BE2C (cell line): ENCODE results near the gene DOHH.

Experiments
- DNase-seq: peaks from one replicate; pipeline ENCODE4 v3.0.0-alpha.2; 2020
- H3K27me3 ChIP-seq: fragments of 250-450 bp; sonication (Bioruptor Pico); 2 replicates; pipeline ENCODE4 v1.5.1; 2020; ENCODE audit warnings: mild to moderate bottlenecking
- H3K36me3 ChIP-seq: fragments of 250-450 bp; sonication (Bioruptor Pico); 2 replicates; pipeline ENCODE4 v1.5.1; 2020; ENCODE audit warnings: mild to moderate bottlenecking
- H3K4me1 ChIP-seq: fragments of 250-450 bp; sonication (Bioruptor Pico); 2 replicates; pipeline ENCODE4 v1.5.1; 2020
- H3K4me3 ChIP-seq: 2 replicates; pipeline ENCODE4 v1.5.1; 2011; ENCODE audit warnings: low read depth, low read length
- H3K9me3 ChIP-seq: fragments of 250-450 bp; sonication (Bioruptor Pico); 2 replicates; pipeline ENCODE4 v1.5.1; 2020
- TF ChIP-seq, protein P1 (sequence below): IDR thresholded peaks from 2 replicates; pipeline ENCODE4 v1.5.1; 2012; ENCODE audit warnings: mild to moderate bottlenecking, low read depth, low read length

Gene DOHH

DNA sequence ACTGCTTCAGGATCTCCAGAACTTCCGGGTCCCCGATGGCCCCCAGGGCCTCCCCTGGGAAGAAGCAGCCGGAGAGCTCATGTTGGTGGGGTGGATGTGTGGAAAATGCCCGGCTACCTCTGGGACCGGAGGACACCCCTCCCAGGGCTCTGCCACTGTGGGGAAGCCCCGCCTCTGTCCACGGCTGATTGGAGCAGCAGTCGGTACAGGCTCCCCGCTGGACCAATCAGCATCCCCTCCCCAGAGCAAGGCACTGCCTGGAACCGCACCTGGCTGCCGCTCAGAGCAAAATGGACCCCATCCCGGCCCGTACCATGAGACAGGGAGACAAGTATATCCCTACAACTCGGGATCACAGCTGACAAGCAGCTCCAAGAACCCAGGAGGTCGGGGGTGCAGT is 6.4 kb downstream of the DOHH start:
- TF ChIP-seq, protein P1, sequence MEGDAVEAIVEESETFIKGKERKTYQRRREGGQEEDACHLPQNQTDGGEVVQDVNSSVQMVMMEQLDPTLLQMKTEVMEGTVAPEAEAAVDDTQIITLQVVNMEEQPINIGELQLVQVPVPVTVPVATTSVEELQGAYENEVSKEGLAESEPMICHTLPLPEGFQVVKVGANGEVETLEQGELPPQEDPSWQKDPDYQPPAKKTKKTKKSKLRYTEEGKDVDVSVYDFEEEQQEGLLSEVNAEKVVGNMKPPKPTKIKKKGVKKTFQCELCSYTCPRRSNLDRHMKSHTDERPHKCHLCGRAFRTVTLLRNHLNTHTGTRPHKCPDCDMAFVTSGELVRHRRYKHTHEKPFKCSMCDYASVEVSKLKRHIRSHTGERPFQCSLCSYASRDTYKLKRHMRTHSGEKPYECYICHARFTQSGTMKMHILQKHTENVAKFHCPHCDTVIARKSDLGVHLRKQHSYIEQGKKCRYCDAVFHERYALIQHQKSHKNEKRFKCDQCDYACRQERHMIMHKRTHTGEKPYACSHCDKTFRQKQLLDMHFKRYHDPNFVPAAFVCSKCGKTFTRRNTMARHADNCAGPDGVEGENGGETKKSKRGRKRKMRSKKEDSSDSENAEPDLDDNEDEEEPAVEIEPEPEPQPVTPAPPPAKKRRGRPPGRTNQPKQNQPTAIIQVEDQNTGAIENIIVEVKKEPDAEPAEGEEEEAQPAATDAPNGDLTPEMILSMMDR, result no peak
- peak; percentile 63 for DNase-seq

DNA sequence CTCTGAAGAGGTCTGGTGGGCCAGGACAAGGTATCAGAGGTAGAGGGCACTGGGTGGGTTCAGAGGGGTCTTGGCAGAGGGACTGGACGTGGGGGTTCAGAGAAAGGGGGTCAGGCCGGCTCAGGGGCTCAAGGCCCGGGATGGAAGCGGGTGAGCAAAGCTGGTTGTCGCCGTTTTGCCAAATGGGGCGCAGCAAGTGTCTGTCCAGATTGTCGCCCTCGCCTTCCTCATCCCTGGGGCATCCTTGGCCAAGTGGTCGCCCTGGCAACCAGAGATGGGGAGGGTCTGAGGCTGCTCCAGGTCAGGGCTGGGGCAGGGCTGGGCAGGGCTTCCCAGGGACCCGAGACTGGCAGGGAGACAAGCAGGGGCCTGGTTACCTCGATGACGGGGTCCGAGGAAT is 6.8 kb downstream of the DOHH start:
- peaks cover 54% of the 10 kb centered on the region for H3K36me3 ChIP-seq
- TF ChIP-seq, protein P1, result no peak
- no peak for DNase-seq

More for the DNA sequence above, 6.4 kb downstream of the DOHH start:
- peaks cover 54% of the 10 kb centered on the region for H3K36me3 ChIP-seq
- H3K9me3 ChIP-seq, result no peaks in the 10 kb centered on the region
- no peaks in the 10 kb centered on the region for H3K4me1 ChIP-seq
- H3K27me3 ChIP-seq, result no peaks in the 10 kb centered on the region
- no peak overlapping the region for H3K4me3 ChIP-seq

DNA sequence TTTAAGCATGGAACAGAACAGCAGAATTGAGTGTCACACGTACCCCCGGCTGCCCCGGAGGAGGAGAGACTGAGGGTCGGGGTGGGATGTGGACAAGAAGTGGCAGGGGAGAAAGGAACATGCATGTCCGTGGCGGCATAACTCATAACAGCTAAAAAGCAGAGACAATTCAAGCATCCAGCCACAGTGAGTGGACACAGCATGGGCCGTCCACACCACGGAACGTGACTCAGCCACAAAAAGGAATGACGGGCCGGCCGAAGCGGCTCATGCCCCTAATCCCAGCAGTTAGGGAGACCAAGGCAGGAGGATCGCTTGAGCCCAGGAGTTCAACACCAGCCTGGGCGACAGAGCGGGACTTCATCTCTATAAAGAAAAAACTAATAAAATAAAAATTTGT is 7.6 kb downstream of the DOHH start:
- H3K4me1 ChIP-seq, result no peaks in the 10 kb centered on the region
- peaks cover 52% of the 10 kb centered on the region for H3K36me3 ChIP-seq
- TF ChIP-seq, protein P1, result no peak
- no peaks in the 10 kb centered on the region for H3K9me3 ChIP-seq
- no peaks in the 10 kb centered on the region for H3K27me3 ChIP-seq
- DNase-seq, result no peak
- H3K4me3 ChIP-seq, result no peak overlapping the region

More for the DNA sequence above, 6.8 kb downstream of the DOHH start:
- H3K9me3 ChIP-seq, result no peaks in the 10 kb centered on the region
- H3K27me3 ChIP-seq, result no peaks in the 10 kb centered on the region
- no peak overlapping the region for H3K4me3 ChIP-seq
- H3K4me1 ChIP-seq, result no peaks in the 10 kb centered on the region

DNA sequence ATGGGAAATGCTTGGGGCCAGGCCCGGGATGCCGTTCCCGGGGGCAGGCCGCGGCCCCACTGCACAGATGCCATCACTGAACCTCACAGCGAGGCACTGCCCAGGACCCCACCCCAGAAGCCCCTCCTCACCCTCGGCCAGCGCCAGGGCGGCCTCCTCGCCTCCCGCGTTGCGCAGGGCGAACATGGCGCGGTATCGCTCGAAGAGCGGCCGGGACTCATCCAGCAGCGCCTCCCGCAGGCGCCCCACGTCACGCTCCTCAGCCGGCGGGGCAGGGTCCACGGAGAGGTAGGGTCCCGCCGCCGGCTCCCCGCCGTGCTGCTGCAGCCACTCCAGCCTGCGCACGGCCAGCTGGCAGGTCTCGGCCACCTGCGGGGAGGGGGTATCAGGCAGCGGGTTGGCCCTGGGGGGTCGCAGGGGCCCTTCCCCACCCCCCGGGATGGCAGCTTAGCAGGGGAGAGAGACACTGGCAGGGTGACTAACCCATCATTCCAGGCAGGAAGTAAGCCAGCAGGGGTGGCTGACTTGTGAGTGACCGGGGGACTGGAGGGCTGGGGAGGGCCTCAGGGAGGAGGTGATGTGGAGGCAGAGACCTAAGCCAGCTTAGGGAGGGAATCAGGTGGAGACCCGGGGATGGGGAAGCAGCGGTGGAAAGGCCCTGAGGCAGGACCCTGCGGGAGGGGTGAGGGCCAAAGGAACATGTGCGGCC is 8.2 kb downstream of the DOHH start:
- Histone ChIP-seq H3K36me3 (peaks cover 52% of the 10 kb centered on the region), H3K9me3 (no peaks in the 10 kb centered on the region), H3K4me1 (no peaks in the 10 kb centered on the region), H3K4me3 (no peak overlapping the region), H3K27me3 (no peaks in the 10 kb centered on the region)
- DNase-seq, result no peak
- TF ChIP-seq, protein P1, result no peak

DNA sequence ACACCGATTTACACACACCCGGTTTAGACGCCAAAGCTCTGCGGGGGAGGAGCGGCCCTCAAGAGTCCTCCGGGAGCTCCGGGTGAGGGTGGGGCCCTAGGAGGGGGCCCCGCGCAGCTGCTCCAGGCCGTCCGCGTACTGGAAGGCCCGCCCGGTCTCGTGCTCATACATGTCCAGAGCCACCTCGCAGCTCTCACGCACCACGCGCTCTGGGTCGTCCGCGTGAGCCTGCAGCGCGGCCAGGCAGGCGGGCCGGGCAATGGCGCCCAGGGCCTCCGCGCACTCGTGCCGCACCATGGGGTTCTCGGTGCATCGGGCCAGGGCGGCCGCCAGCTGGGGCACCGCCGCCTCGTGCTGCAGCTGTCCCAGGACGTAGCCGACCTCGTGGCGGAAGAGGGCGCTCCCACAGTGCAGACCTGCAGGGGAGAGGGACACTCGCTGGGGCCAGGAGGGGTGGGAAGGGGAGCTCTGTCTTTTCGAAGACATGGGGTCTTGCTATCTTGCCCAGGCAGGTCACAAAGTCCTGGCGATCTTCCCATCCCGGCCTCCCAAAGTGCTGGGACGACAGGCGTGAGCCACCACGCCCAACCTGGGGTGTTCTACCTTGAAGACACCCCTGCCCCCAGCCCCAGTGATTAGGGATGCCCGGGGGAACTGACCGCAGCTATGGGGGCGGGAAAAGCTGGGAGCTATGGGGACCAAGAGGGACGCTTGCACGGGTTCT is 8.9 kb downstream of the DOHH start:
- Histone ChIP-seq H3K36me3 (peaks cover 46% of the 10 kb centered on the region), H3K9me3 (no peaks in the 10 kb centered on the region), H3K4me3 (no peak overlapping the region), H3K4me1 (no peaks in the 10 kb centered on the region), H3K27me3 (no peaks in the 10 kb centered on the region)
- TF ChIP-seq, protein P1, result no peak
- no peak for DNase-seq

DNA sequence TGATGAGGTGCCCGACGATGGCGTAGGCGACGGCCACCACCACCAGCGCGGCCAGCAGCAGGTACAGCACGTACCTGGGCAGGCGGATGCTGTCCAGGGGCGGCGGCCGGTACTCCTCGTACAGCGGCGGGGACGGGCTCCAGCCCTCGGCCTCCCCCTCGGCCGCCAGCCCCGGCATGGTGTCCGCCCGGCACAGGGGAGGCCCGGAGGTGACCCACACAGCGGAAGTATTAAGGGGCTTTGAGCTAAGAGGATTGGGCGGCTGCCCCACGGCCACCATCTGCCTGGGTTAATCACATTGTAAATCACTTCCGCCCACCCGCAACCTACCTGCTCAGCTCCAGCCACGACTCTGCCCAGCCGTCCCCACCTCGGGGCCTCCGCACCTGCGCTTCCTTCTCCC is 17.2 kb downstream of the DOHH start, which contains the start of gene SMIM44:
TSS of gene SMIM44 (minus strand) at position 216 of the 403 bp plus-strand sequence. CDS start at position 178, 38 bp downstream.
- Histone ChIP-seq H3K4me1 (no peaks in the 10 kb centered on the region), H3K27me3 (peaks cover 40% of the 10 kb centered on the region), H3K4me3 (no peak within 1 kb of the TSS), H3K9me3 (no peaks in the 10 kb centered on the region), H3K36me3 (no peaks in the 10 kb centered on the region)
- no peak for DNase-seq
- TF ChIP-seq, protein P1, result no peak
